H9 (cell line): ENCODE data around the gene CALCA. TPM values are rescaled to one million over a fixed set of nuclear protein-coding genes. Genes with fewer than 3 reads are reported as not detected.

ENCODE experiments used
- DNase-seq: peaks from one replicate; pipeline ENCODE4 v3.0.0-alpha.2; 2017
- H2AFZ ChIP-seq: one replicate; pipeline ENCODE4 v1.6.1; 2013; ENCODE audit warnings: mild to moderate bottlenecking, low read length, control low read depth, moderate library complexity
- H2AK5ac ChIP-seq: 2 replicates; pipeline ENCODE4 v1.6.1; 2013; ENCODE audit warnings: low read length, control low read depth, mixed read lengths; ENCODE audit not compliant: insufficient read length
- H2BK120ac ChIP-seq: one replicate; pipeline ENCODE4 v1.6.1; 2013; ENCODE audit warnings: low read depth, mild to moderate bottlenecking, low read length, control low read depth, inconsistent platforms; ENCODE audit not compliant: poor library complexity, severe bottlenecking
- H2BK12ac ChIP-seq: 2 replicates; pipeline ENCODE4 v1.6.1; 2013; ENCODE audit warnings: low read length, control low read depth, mixed read lengths, low read depth; ENCODE audit not compliant: insufficient read length
- H2BK15ac ChIP-seq: 2 replicates; pipeline ENCODE4 v1.6.1; 2013; ENCODE audit warnings: low read depth, low read length, control low read depth
- H2BK20ac ChIP-seq: one replicate; pipeline ENCODE4 v1.6.1; 2013; ENCODE audit warnings: low read depth, mild to moderate bottlenecking, low read length, control low read depth, inconsistent platforms; ENCODE audit not compliant: poor library complexity, severe bottlenecking
- H2BK5ac ChIP-seq: 2 replicates; pipeline ENCODE4 v1.6.1; 2013; ENCODE audit warnings: low read length, control low read depth, mixed read lengths; ENCODE audit not compliant: insufficient read length
- H3K14ac ChIP-seq: 2 replicates; pipeline ENCODE4 v1.6.1; 2013; ENCODE audit warnings: low read length, control low read depth; ENCODE audit not compliant: insufficient read depth
- H3K18ac ChIP-seq: 2 replicates; pipeline ENCODE4 v1.6.1; 2013; ENCODE audit warnings: low read depth, mild to moderate bottlenecking, mixed read lengths, low read length, control low read depth; ENCODE audit not compliant: insufficient read length
- H3K23ac ChIP-seq: 2 replicates; pipeline ENCODE4 v1.6.1; 2013; ENCODE audit warnings: low read length, control low read depth, mixed read lengths, low read depth; ENCODE audit not compliant: insufficient read length
- H3K23me2 ChIP-seq: 2 replicates; pipeline ENCODE4 v1.6.1; 2013; ENCODE audit warnings: low read depth, mild to moderate bottlenecking, mixed read lengths, low read length, control low read depth; ENCODE audit not compliant: insufficient read length, poor library complexity, severe bottlenecking
- H3K27ac ChIP-seq: 2 replicates; pipeline ENCODE4 v1.5.1; 2013; ENCODE audit warnings: low read length, control low read depth, mixed read lengths, low read depth; ENCODE audit not compliant: insufficient read length
- H3K27me3 ChIP-seq: 2 replicates; pipeline ENCODE4 v1.6.1; 2013; ENCODE audit warnings: low read length, control low read depth, inconsistent platforms; ENCODE audit not compliant: insufficient read depth
- H3K4ac ChIP-seq: 2 replicates; pipeline ENCODE4 v1.6.1; 2013; ENCODE audit warnings: low read depth, mild to moderate bottlenecking, control low read depth, inconsistent platforms, low read length, moderate library complexity
- H3K4me1 ChIP-seq: 2 replicates; pipeline ENCODE4 v1.6.1; 2013; ENCODE audit warnings: low read length, control low read depth, inconsistent platforms; ENCODE audit not compliant: insufficient read depth
- H3K4me2 ChIP-seq: 2 replicates; pipeline ENCODE4 v1.6.1; 2013; ENCODE audit warnings: low read length, control low read depth, mixed read lengths; ENCODE audit not compliant: insufficient read length, insufficient read depth
- H3K56ac ChIP-seq: 2 replicates; pipeline ENCODE4 v1.6.1; 2013; ENCODE audit warnings: low read depth, mild to moderate bottlenecking, mixed read lengths, low read length, control low read depth; ENCODE audit not compliant: insufficient read length
- H3K79me1 ChIP-seq: 2 replicates; pipeline ENCODE4 v1.6.1; 2013; ENCODE audit warnings: low read depth, mild to moderate bottlenecking, moderate library complexity, low read length, control low read depth, inconsistent platforms; ENCODE audit not compliant: insufficient read depth, poor library complexity, severe bottlenecking
- H3K79me2 ChIP-seq: 2 replicates; pipeline ENCODE4 v1.6.1; 2013; ENCODE audit warnings: low read length, control low read depth, inconsistent platforms; ENCODE audit not compliant: insufficient read depth
- H3K9ac ChIP-seq: 2 replicates; pipeline ENCODE4 v1.6.1; 2013; ENCODE audit warnings: low read length, control low read depth, mixed read lengths; ENCODE audit not compliant: insufficient read length; ENCODE audit errors: extremely low read depth
- H3K9me3 ChIP-seq: one replicate; pipeline ENCODE4 v1.6.1; 2013; ENCODE audit warnings: low read depth, low read length, inconsistent platforms; ENCODE audit not compliant: control insufficient read depth
- H3T11ph ChIP-seq: one replicate; pipeline ENCODE4 v1.6.1; 2013; ENCODE audit warnings: mild to moderate bottlenecking, low read length, control low read depth, inconsistent platforms
- H4K20me1 ChIP-seq: one replicate; pipeline ENCODE4 v1.6.1; 2013; ENCODE audit not compliant: control insufficient read depth, insufficient read length, insufficient read depth
- H4K5ac ChIP-seq: 2 replicates; pipeline ENCODE4 v1.6.1; 2013; ENCODE audit warnings: low read depth, mild to moderate bottlenecking, mixed read lengths, low read length, control low read depth; ENCODE audit not compliant: insufficient read length
- H4K8ac ChIP-seq: replicated peaks from 2 replicates; pipeline ENCODE4 v1.6.1; 2013; ENCODE audit warnings: low read length, control low read depth, mixed read lengths, low read depth; ENCODE audit not compliant: insufficient read length
- H4K91ac ChIP-seq: 2 replicates; pipeline ENCODE4 v1.6.1; 2013; ENCODE audit warnings: low read depth, mild to moderate bottlenecking, moderate library complexity, mixed read lengths, low read length, control low read depth; ENCODE audit not compliant: insufficient read length
- H3K27ac Mint-ChIP-seq, 3 experiments: 2 replicates in 2 of 3; 3 replicates in 1 of 3; pipeline ENCODE4 v1.8.0; 2020 to 2021; ENCODE audit warnings: mixed read lengths in 3 of 3, mild to moderate bottlenecking in 1 of 3, moderate library complexity in 1 of 3
- H3K27me3 Mint-ChIP-seq: 2 replicates; pipeline ENCODE4 v1.8.0; 2021; ENCODE audit warnings: low read depth, mild to moderate bottlenecking, moderate library complexity, mixed read lengths
- H3K36me3 Mint-ChIP-seq, 3 experiments: 2 replicates in 2 of 3; 3 replicates in 1 of 3; pipeline ENCODE4 v1.8.0; 2020 to 2021; ENCODE audit warnings: low read depth in 3 of 3, mixed read lengths in 3 of 3; ENCODE audit not compliant: insufficient read depth in 1 of 3
- H3K4me1 Mint-ChIP-seq, 2 experiments: 2 replicates each; pipeline ENCODE4 v1.8.0; 2020; ENCODE audit warnings: mixed read lengths in 2 of 2
- H3K4me3 Mint-ChIP-seq, 2 experiments: 2 replicates in 1 of 2; 3 replicates in 1 of 2; pipeline ENCODE4 v1.8.0; 2020 to 2021; ENCODE audit warnings: mild to moderate bottlenecking in 2 of 2, mixed read lengths in 2 of 2, moderate library complexity in 1 of 2
- H3K9me3 Mint-ChIP-seq, 2 experiments: 2 replicates in 1 of 2; 3 replicates in 1 of 2; pipeline ENCODE4 v1.8.0; 2020; ENCODE audit warnings: mild to moderate bottlenecking in 2 of 2, mixed read lengths in 2 of 2, moderate library complexity in 1 of 2
- CTCF ChIP-seq: fragments of 200-600 bp; sonication (generic); conservative IDR thresholded peaks from 3 replicates; pipeline ENCODE4 v1.8.0; 2021; ENCODE audit warnings: antibody characterized with exemption, mild to moderate bottlenecking
- WGBS: extraction: QIAGEN DNeasy Blood & Tissue Kit; methylation state at CpG from one replicate; pipeline ENCODE4 v1.1.7; 2013; ENCODE audit warnings: missing lambda C conversion rate, low lambda C conversion rate, mixed read lengths; ENCODE audit not compliant: insufficient read length; ENCODE audit errors: extremely low coverage; 5-methylcytosine and 5-hydroxymethylcytosine counted together
- total RNA-seq: library from RNA; stranded (reverse); gene quantifications from 2 replicates; pipeline ENCODE4 v1.2.1, GENCODE V29; 2021

Gene CALCA
- total RNA-seq, 1 experiment from 2014 or later, result not detected

GRCh38 chr11:14977101-14977880, 5.1 kb upstream of the CALCA start:
- DNase-seq, result no peak
- H3K27me3 ChIP-seq, result peaks cover 42% of the 10 kb centered on the region
- peaks cover 83% of the 10 kb centered on the region for H3K27me3 Mint-ChIP-seq
- no peaks in the 10 kb centered on the region for H3K79me2 ChIP-seq
- H3K23ac ChIP-seq, result no peak overlapping the region
- WGBS, result no CpG with 5 or more reads among the region's 1 CpG
- H3K4me1 ChIP-seq, result peaks cover 5% of the 10 kb centered on the region; the same call in 1 of the 2 replicates
- no peak overlapping the region for H2BK20ac ChIP-seq
- no peaks in the 10 kb centered on the region for H4K20me1 ChIP-seq
- H3K36me3 Mint-ChIP-seq, result peaks cover 0 to 2% (median 0%) of the 10 kb centered on the region in 3 experiments; a peak in 1 of 7 replicates
- no peak overlapping the region for H4K8ac ChIP-seq
- H3K56ac ChIP-seq, result no peak overlapping the region
- H2AFZ ChIP-seq, result no peak overlapping the region
- no peak overlapping the region for H2BK12ac ChIP-seq
- no peak overlapping the region for H2BK15ac ChIP-seq
- no peaks in the 10 kb centered on the region; a peak in 2 of 5 replicates for H3K9me3 Mint-ChIP-seq
- TF ChIP-seq CTCF, result no peak
- no peak overlapping the region for H2BK120ac ChIP-seq
- no peak overlapping the region for H2AK5ac ChIP-seq
- no peak overlapping the region for H3K9ac ChIP-seq
- no peak overlapping the region for H3K18ac ChIP-seq
- peaks cover 17% of the 10 kb centered on the region for H3K23me2 ChIP-seq
- H3K4me3 Mint-ChIP-seq, result no peak overlapping the region
- no peak overlapping the region for H3K27ac Mint-ChIP-seq
- H3K4me1 Mint-ChIP-seq, result peaks cover 29 to 33% of the 10 kb centered on the region in 2 experiments
- no peak overlapping the region for H3K4ac ChIP-seq
- no peak overlapping the region for H3T11ph ChIP-seq
- no peaks in the 10 kb centered on the region for H3K9me3 ChIP-seq
- H4K5ac ChIP-seq, result no peak overlapping the region
- no peak overlapping the region for H3K27ac ChIP-seq
- no peak overlapping the region for H3K14ac ChIP-seq
- H2BK5ac ChIP-seq, result no peak overlapping the region
- H3K4me2 ChIP-seq, result no peak overlapping the region
- H3K79me1 ChIP-seq, result no peaks in the 10 kb centered on the region
- H4K91ac ChIP-seq, result no peak overlapping the region
